GM18868 (cell line): ENCODE measurements around the gene RNF152.

Experiments
- ATAC-seq: cut with Tn5 transposase; IDR thresholded peaks from one replicate; pipeline ENCODE4 v1.9.1; 2021; ENCODE audit warnings: mild to moderate bottlenecking, moderate library complexity; ENCODE audit not compliant: unreplicated experiment

RNF152 gene

GRCh38 chr18:61854578-61855448, 38.0 kb downstream of the RNF152 start:
- ATAC-seq: no peak

- ATAC-seq: no peak
Observed at GRCh38 chr18:61853855-61854254, 39.0 kb downstream of the RNF152 start.

- ATAC-seq: no peak
Observed at GRCh38 chr18:61852496-61852895, 40.3 kb downstream of the RNF152 start.

- no peak for ATAC-seq
Observed at GRCh38 chr18:61851940-61852451, 40.8 kb downstream of the RNF152 start.

- ATAC-seq: no peak
Observed at GRCh38 chr18:61851279-61851678, 41.5 kb downstream of the RNF152 start.

- ATAC-seq: no peak
Observed at GRCh38 chr18:61850756-61851155, 42.1 kb downstream of the RNF152 start.

GRCh38 chr18:61847164-61847791, 45.5 kb downstream of the RNF152 start:
- peak; percentile 48 for ATAC-seq

GRCh38 chr18:61845197-61845596, 47.6 kb downstream of the RNF152 start:
- no peak for ATAC-seq

GRCh38 chr18:61844726-61845125, 48.1 kb downstream of the RNF152 start:
- ATAC-seq: no peak

GRCh38 chr18:61842146-61842545, 50.7 kb downstream of the RNF152 start:
- no peak for ATAC-seq

- no peak for ATAC-seq
Observed at GRCh38 chr18:61841706-61842105, 51.1 kb downstream of the RNF152 start.

GRCh38 chr18:61840324-61840723, 52.5 kb downstream of the RNF152 start:
- no peak for ATAC-seq

- no peak for ATAC-seq
Observed at GRCh38 chr18:61838521-61838920, 54.3 kb downstream of the RNF152 start.

- no peak for ATAC-seq
Observed at GRCh38 chr18:61833978-61834377, 58.8 kb downstream of the RNF152 start.

- ATAC-seq: no peak
Observed at GRCh38 chr18:61833387-61833786, 59.4 kb downstream of the RNF152 start.

GRCh38 chr18:61832858-61833257, 59.9 kb downstream of the RNF152 start:
- ATAC-seq: no peak

- no peak for ATAC-seq
Observed at GRCh38 chr18:61831071-61831470, 61.7 kb downstream of the RNF152 start.

- ATAC-seq: no peak
Observed at GRCh38 chr18:61829108-61829507, 63.7 kb downstream of the RNF152 start.

- no peak for ATAC-seq
Observed at GRCh38 chr18:61827591-61827990, 65.2 kb downstream of the RNF152 start.

- ATAC-seq: no peak
Observed at GRCh38 chr18:61825386-61825785, 67.4 kb downstream of the RNF152 start.

GRCh38 chr18:61824733-61825363, 68.0 kb downstream of the RNF152 start:
- no peak for ATAC-seq

GRCh38 chr18:61823595-61823994, 69.2 kb downstream of the RNF152 start:
- no peak for ATAC-seq
